IMR-90 (cell line): Measurements from ENCODE around the gene LONP1. TPM values are rescaled to one million over a fixed set of nuclear protein-coding genes. Genes with fewer than 3 reads are reported as not detected.

Source experiments
- ATAC-seq: fragments of 200-7000 bp; cut with Tn5 transposase; 2 replicates; pipeline ENCODE4 v1.9.1; 2020; ENCODE audit warnings: low read depth, mild to moderate bottlenecking, moderate library complexity
- BruUV-seq: library from RNA; stranded (reverse); fragments of 400-500 nt; replicated peaks from 2 replicates; lab custom pipeline; 2021; lab: Mats Ljungman, UMichigan
- CTCF ChIA-PET: fragments of 300-600 bp; formaldehyde crosslinking; extraction: SDS; loops from one replicate; lab custom pipeline; 2021; ENCODE audit warnings: antibody characterized with exemption; lab: Yijun Ruan, JAX
- POLR2A ChIA-PET: fragments of 300-600 bp; sonication (Branson Sonifier 250); formaldehyde crosslinking; loops from one replicate; lab custom pipeline; 2022; ENCODE audit warnings: antibody characterized with exemption; ENCODE audit not compliant: unreplicated experiment; lab: Charles Lee
- DNase-seq: peaks from one replicate; pipeline ENCODE4 v3.0.0; 2013
- H2AFZ ChIP-seq: replicated peaks from 2 replicates; pipeline ENCODE3; 2013; ENCODE audit warnings: low read length, mild to moderate bottlenecking; ENCODE audit not compliant: poor library complexity
- H2AK5ac ChIP-seq: 2 replicates; pipeline ENCODE4 v1.6.1; 2013; ENCODE audit warnings: low read depth, low read length, inconsistent platforms
- H2AK9ac ChIP-seq: replicated peaks from 2 replicates; pipeline ENCODE3; 2013; ENCODE audit warnings: mild to moderate bottlenecking, low read depth, low read length, moderate library complexity; ENCODE audit not compliant: poor library complexity
- H2BK120ac ChIP-seq: 2 replicates; pipeline ENCODE4 v1.6.1; 2013; ENCODE audit warnings: low read depth, low read length, inconsistent platforms
- H2BK15ac ChIP-seq: 3 replicates; pipeline ENCODE4 v1.6.1; 2013; ENCODE audit warnings: low read depth, low read length, inconsistent platforms
- H2BK20ac ChIP-seq: 2 replicates; pipeline ENCODE4 v1.6.1; 2013; ENCODE audit warnings: low read depth, mild to moderate bottlenecking, inconsistent platforms, low read length, moderate library complexity
- H2BK5ac ChIP-seq: 2 replicates; pipeline ENCODE4 v1.6.1; 2013; ENCODE audit warnings: mild to moderate bottlenecking, low read depth, low read length, inconsistent platforms; ENCODE audit not compliant: poor library complexity, severe bottlenecking
- H3K14ac ChIP-seq: replicated peaks from 2 replicates; pipeline ENCODE4 v1.6.1; 2013; ENCODE audit warnings: low read depth, low read length, inconsistent platforms
- H3K18ac ChIP-seq: 2 replicates; pipeline ENCODE4 v1.6.1; 2013; ENCODE audit warnings: low read depth, low read length, control low read depth
- H3K23ac ChIP-seq: 2 replicates; pipeline ENCODE4 v1.6.1; 2013; ENCODE audit warnings: low read depth, low read length, inconsistent platforms
- H3K27ac ChIP-seq: 2 replicates; pipeline ENCODE4 v1.5.1; 2013; ENCODE audit warnings: mild to moderate bottlenecking, control low read depth, low read length; ENCODE audit not compliant: insufficient read depth
- H3K27me3 ChIP-seq: 2 replicates; pipeline ENCODE4 v1.6.1; 2013; ENCODE audit warnings: low read length; ENCODE audit not compliant: control insufficient read depth, insufficient read depth
- H3K36me3 ChIP-seq: 2 replicates; pipeline ENCODE4 v1.6.1; 2013; ENCODE audit warnings: low read length, mixed read lengths; ENCODE audit not compliant: control insufficient read depth, insufficient read depth
- H3K4ac ChIP-seq: 2 replicates; pipeline ENCODE4 v1.6.1; 2013; ENCODE audit warnings: low read depth, low read length, inconsistent platforms
- H3K4me1 ChIP-seq: 2 replicates; pipeline ENCODE4 v1.6.1; 2013; ENCODE audit warnings: low read length, mixed read lengths; ENCODE audit not compliant: control insufficient read depth, insufficient read depth
- H3K4me2 ChIP-seq: 2 replicates; pipeline ENCODE4 v1.6.1; 2013; ENCODE audit warnings: low read depth, mild to moderate bottlenecking, control low read depth, low read length, moderate library complexity
- H3K4me3 ChIP-seq: 2 replicates; pipeline ENCODE4 v1.5.1; 2013; ENCODE audit warnings: low read depth, mild to moderate bottlenecking, control low read depth, low read length, moderate library complexity; ENCODE audit not compliant: insufficient read depth
- H3K56ac ChIP-seq: 2 replicates; pipeline ENCODE4 v1.6.1; 2013; ENCODE audit warnings: low read length, inconsistent platforms; ENCODE audit not compliant: insufficient read depth; ENCODE audit errors: extremely low read depth
- H3K79me1 ChIP-seq, 2 experiments: 2 replicates each; pipeline ENCODE4 v1.6.1; 2013; ENCODE audit warnings: low read length in 2 of 2, inconsistent platforms in 1 of 2, low read depth in 1 of 2
- H3K9ac ChIP-seq: 2 replicates; pipeline ENCODE4 v1.6.1; 2013; ENCODE audit warnings: low read depth, low read length, control low read depth
- H3K9me1 ChIP-seq: 2 replicates; pipeline ENCODE4 v1.6.1; 2013; ENCODE audit warnings: low read length, inconsistent platforms; ENCODE audit not compliant: insufficient read depth
- H3K9me3 ChIP-seq: 2 replicates; pipeline ENCODE4 v1.6.1; 2013; ENCODE audit warnings: low read length; ENCODE audit not compliant: control insufficient read depth, insufficient read depth
- H4K20me1 ChIP-seq: 2 replicates; pipeline ENCODE4 v1.6.1; 2013; ENCODE audit warnings: low read length, inconsistent platforms; ENCODE audit not compliant: insufficient read depth
- H4K5ac ChIP-seq: 2 replicates; pipeline ENCODE4 v1.6.1; 2013; ENCODE audit warnings: mild to moderate bottlenecking, low read depth, low read length, control low read depth
- H4K8ac ChIP-seq, 2 experiments: 2 replicates each; pipeline ENCODE4 v1.6.1; 2013; ENCODE audit warnings: low read depth in 2 of 2, low read length in 2 of 2, control low read depth in 1 of 2, inconsistent platforms in 1 of 2
- H4K91ac ChIP-seq: 2 replicates; pipeline ENCODE4 v1.6.1; 2013; ENCODE audit warnings: low read depth, low read length, inconsistent platforms; ENCODE audit not compliant: insufficient read depth
- CHD1 ChIP-seq: IDR thresholded peaks from 2 replicates; pipeline ENCODE4 v1.6.1; 2012; ENCODE audit warnings: low read depth, low read length, improper control_type of control experiment
- CTCF ChIP-seq: conservative IDR thresholded peaks from 2 replicates; pipeline ENCODE4 v1.5.1; 2012; ENCODE audit warnings: mild to moderate bottlenecking, low read depth, low read length, improper control_type of control experiment
- RAD21 ChIP-seq: IDR thresholded peaks from 2 replicates; pipeline ENCODE4 v1.6.1; 2012; ENCODE audit warnings: low read length, improper control_type of control experiment
- RFX5 ChIP-seq: IDR thresholded peaks from 2 replicates; pipeline ENCODE4 v1.8.0; 2012; ENCODE audit warnings: low read depth, mild to moderate bottlenecking, low read length, moderate library complexity
- WGBS, 2 experiments: methylation state at CpG; one replicate each; pipeline versions ENCODE4 v1.1.5 to v1.1.7; 2013; ENCODE audit warnings: missing lambda C conversion rate in 2 of 2; ENCODE audit not compliant: insufficient read length in 1 of 2; ENCODE audit errors: extremely low coverage in 2 of 2; 5-methylcytosine and 5-hydroxymethylcytosine counted together
- dilution Hi-C: fragments of 300-500 bp; cut with HindIII; formaldehyde crosslinking; loops from one replicate; pipeline ENCODE4 v1.14.3; 2018; ENCODE audit warnings: low sequenced_read_pairs; ENCODE audit not compliant: unreplicated experiment
- in situ Hi-C: fragments of 300-500 bp; cut with MboI; formaldehyde crosslinking; loops from 3 replicates; pipeline ENCODE4 v1.14.3; 2019; ENCODE audit warnings: low sequenced_read_pairs, inconsistent platforms, mixed read lengths
- intact Hi-C: fragments of 100-400 bp; cut with micrococcal nuclease; formaldehyde crosslinking; loops from 2 replicates; pipeline ENCODE4 v1.10.0; 2022
- polyA plus RNA-seq, 3 experiments: library from polyadenylated mRNA; depleted of rRNA; stranded (reverse); fragments of >200 nt; gene quantifications; 2 replicates each; pipeline ENCODE4 v1.2.3, GENCODE V29; 2012; ENCODE audit warnings: low replicate concordance in 1 of 3
- total RNA-seq: library from RNA; depleted of rRNA; stranded (reverse); fragments of >200 nt; gene quantifications from 2 replicates; pipeline ENCODE4 v1.2.3, GENCODE V29; 2012
- TF ChIP-seq, protein P1 (sequence below): fragments of 150-350 bp; IDR thresholded peaks from 2 replicates; pipeline ENCODE4 v1.6.1; 2017; ENCODE audit warnings: mild to moderate bottlenecking, antibody characterized with exemption, low read length, low read depth

The LONP1 gene
- total and polyA plus RNA-seq, 2 of the 4 experiments (the other 2 are of a cell fraction): 64.2 to 93.2 TPM

DNA sequence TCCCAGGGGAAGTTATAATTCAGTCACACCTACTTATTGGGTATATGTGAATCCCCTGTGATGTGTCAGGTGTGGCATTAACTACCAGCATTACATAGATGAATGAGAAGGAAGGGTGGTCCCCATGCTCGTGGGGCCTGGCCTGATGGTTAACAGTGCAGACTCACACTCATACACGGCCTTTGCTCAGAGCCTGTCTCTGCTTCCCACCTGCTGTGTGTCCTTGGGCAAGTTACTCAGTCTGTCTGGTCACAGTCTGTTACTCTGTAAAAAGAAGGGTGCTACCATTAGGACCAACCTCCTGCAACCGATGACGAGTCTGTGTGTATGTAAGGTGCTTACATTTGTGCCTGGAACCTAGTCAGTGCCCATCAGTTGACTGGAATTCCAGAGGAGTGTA is 73.2 kb downstream of the LONP1 start:
- H3K23ac ChIP-seq: no peak overlapping the region
- no peak overlapping the region for H3K9ac ChIP-seq
- H4K20me1 ChIP-seq: peaks cover 47% of the 10 kb centered on the region
- no peak overlapping the region for H4K91ac ChIP-seq
- ChIA-PET POLR2A (interaction anchor here (1.0 kb wide), 1 partner anchor 24 kb away, joined by 5 read pairs; the partner anchor contains the start of genes SAFB and SAFB2), CTCF (no interaction called here)
- no peak for ATAC-seq
- 100% methylated on average over 2 of the region's 4 CpGs; no CpG with 5 or more reads in 1 of the 2 experiments for WGBS, 2 experiments
- no peak overlapping the region for H2BK5ac ChIP-seq
- no peak overlapping the region for H3K18ac ChIP-seq
- H2BK120ac ChIP-seq: no peak overlapping the region
- H2AK9ac ChIP-seq: no peak overlapping the region
- peaks cover 20% of the 10 kb centered on the region for H3K9me1 ChIP-seq
- H3K4me1 ChIP-seq: no peaks in the 10 kb centered on the region
- TF ChIP-seq RAD21: no peak
- TF ChIP-seq, protein P1, sequence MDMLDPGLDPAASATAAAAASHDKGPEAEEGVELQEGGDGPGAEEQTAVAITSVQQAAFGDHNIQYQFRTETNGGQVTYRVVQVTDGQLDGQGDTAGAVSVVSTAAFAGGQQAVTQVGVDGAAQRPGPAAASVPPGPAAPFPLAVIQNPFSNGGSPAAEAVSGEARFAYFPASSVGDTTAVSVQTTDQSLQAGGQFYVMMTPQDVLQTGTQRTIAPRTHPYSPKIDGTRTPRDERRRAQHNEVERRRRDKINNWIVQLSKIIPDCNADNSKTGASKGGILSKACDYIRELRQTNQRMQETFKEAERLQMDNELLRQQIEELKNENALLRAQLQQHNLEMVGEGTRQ: no peak
- TF ChIP-seq RFX5: no peak
- TF ChIP-seq CHD1: no peak
- TF ChIP-seq CTCF: no peak
- peaks cover 58% of the 10 kb centered on the region for H3K36me3 ChIP-seq
- in situ Hi-C loops (no loop called here), intact Hi-C loops (no loop called here), dilution Hi-C loops (no loop called here)
- H3K56ac ChIP-seq: no peak overlapping the region
- no peak overlapping the region for H2AK5ac ChIP-seq
- H3K14ac ChIP-seq: no peak overlapping the region
- peaks cover 43 to 69% of the 10 kb centered on the region in 2 experiments for H3K79me1 ChIP-seq
- H3K4me2 ChIP-seq: no peak overlapping the region
- no peak overlapping the region for H2BK15ac ChIP-seq
- H2BK20ac ChIP-seq: no peak overlapping the region
- H4K5ac ChIP-seq: no peak overlapping the region
- DNase-seq: no peak
- no peaks in the 10 kb centered on the region for H3K27me3 ChIP-seq
- no peak overlapping the region for H3K4me3 ChIP-seq
- H4K8ac ChIP-seq: no peak overlapping the region
- H2AFZ ChIP-seq: no peak overlapping the region
- no peak overlapping the region for H3K27ac ChIP-seq
- no peak overlapping the region for H3K4ac ChIP-seq
- BruUV-seq: no TSS peak
- no peaks in the 10 kb centered on the region for H3K9me3 ChIP-seq
